Stimulated activated CD4-positive, alpha-beta T cell treated with anti-CD3 and anti-CD28 coated beads, Interleukin-4, amount 100 ng/mL, for 48 hours (primary cell): ENCODE measurements around the gene PGF.
A peak's percentile ranks its signal among the peaks of the same experiment; 100 is the strongest.
"Not testable (repeated sequence)": the region's sequence is repeated elsewhere in the genome, so short reads cannot be mapped to it uniquely, and the experiment has no call there.

Experiments used
- DNase-seq, 2 donors: peaks; one replicate each; pipeline ENCODE4 v3.0.0-alpha.2; 2020; ENCODE audit warnings: low read depth in 2 of 2

Gene PGF

GRCh38 chr14:74942181-74942580, 13.2 kb downstream of the PGF start:
- DNase-seq = no peak

GRCh38 chr14:74941676-74942097, 13.7 kb downstream of the PGF start:
- peak; percentile 51 to 56 for DNase-seq

- no peak for DNase-seq
Measured at GRCh38 chr14:74940956-74941565, 14.3 kb downstream of the PGF start.

- no peak for DNase-seq
Measured at GRCh38 chr14:74938531-74939495, 16.6 kb downstream of the PGF start.

GRCh38 chr14:74937171-74937570, 18.2 kb downstream of the PGF start:
- no peak for DNase-seq

GRCh38 chr14:74936731-74937130, 18.7 kb downstream of the PGF start:
- no peak for DNase-seq

GRCh38 chr14:74936151-74936550, 19.2 kb downstream of the PGF start:
- DNase-seq = no peak

GRCh38 chr14:74935360-74935680, 20.1 kb downstream of the PGF start:
- no peak for DNase-seq

- no peak for DNase-seq
Measured at GRCh38 chr14:74934476-74935359, 20.7 kb downstream of the PGF start.

- DNase-seq = no peak
Measured at GRCh38 chr14:74934041-74934440, 21.4 kb downstream of the PGF start.

GRCh38 chr14:74932936-74933335, 22.5 kb downstream of the PGF start:
- DNase-seq = not testable (repeated sequence)

- no peak for DNase-seq
Measured at GRCh38 chr14:74932401-74932901, 22.9 kb downstream of the PGF start.

GRCh38 chr14:74931744-74932143, 23.7 kb downstream of the PGF start:
- not testable (repeated sequence) for DNase-seq

GRCh38 chr14:74929242-74929641, 26.2 kb downstream of the PGF start:
- no peak for DNase-seq

GRCh38 chr14:74927225-74927624, 28.2 kb downstream of the PGF start:
- DNase-seq = no peak

- no peak for DNase-seq
Measured at GRCh38 chr14:74924061-74924460, 31.3 kb downstream of the PGF start.

GRCh38 chr14:74922752-74923401, 32.5 kb downstream of the PGF start, which contains the start of gene RPS6KL1:
Gene RPS6KL1 (minus strand): TSS chr14:74923260. CDS start chr14:74921541, 1,719 bp downstream.
- DNase-seq = peak; percentile 64 to 69

GRCh38 chr14:74921987-74922751, 33.2 kb downstream of the PGF start:
- DNase-seq = no peak

GRCh38 chr14:74921053-74921620, 34.3 kb downstream of the PGF start:
- no peak for DNase-seq

- DNase-seq = no peak
Measured at GRCh38 chr14:74920281-74920680, 35.1 kb downstream of the PGF start.
